Neural progenitor cell (in vitro differentiated cells): ENCODE data around the gene CAPN2.

Source experiments
- CTCF ChIP-seq: fragments of 200-600 bp; sonication (generic); IDR thresholded peaks from 2 replicates; pipeline ENCODE4 v1.5.1; 2017; ENCODE audit warnings: antibody characterized with exemption, mild to moderate bottlenecking
- EZH2 ChIP-seq: fragments of 200-600 bp; sonication (generic); IDR thresholded peaks from 2 replicates; pipeline ENCODE4 v1.6.1; 2017; ENCODE audit warnings: antibody characterized with exemption, mild to moderate bottlenecking, moderate library complexity

GRCh38 chr1:223667484-223668182 lies 44.7 kb upstream of the CAPN2 start:
- TF ChIP-seq CTCF (no peak), EZH2 (no peak)
